ENCODE data around the gene CNN1. TPM values are rescaled to one million over a fixed set of nuclear protein-coding genes. Genes with fewer than 3 reads are reported as not detected.

The CNN1 gene
- total and polyA plus RNA-seq, 2 of the 13 experiments (the other 11 are each of a cell fraction or from before 2014, with no cell fraction given) = 0.70 to 1.1 TPM

- TF ChIP-seq SP1 (IDR thresholded peaks at IDR 0.05) = no peak
- no peak for TF ChIP-seq SP1 (CRISPR knock-in tag; IDR thresholded peaks at IDR 0.05)
- TF ChIP-seq TCF7L2 (IDR thresholded peaks at IDR 0.05; ENCODE audit: low read depth, low read length) = no peak
- TF ChIP-seq IRX3 (CRISPR knock-in tag; IDR thresholded peaks at IDR 0.05; ENCODE audit: borderline replicate concordance, low read depth) = 0 out of 2 replicates have a peak, but pooled peaks have one; percentile 7
- TF ChIP-seq ZBTB3 (CRISPR knock-in tag; IDR thresholded peaks at IDR 0.05; ENCODE audit: borderline replicate concordance, low read depth) = no peak
- TF ChIP-seq CREBL2 (CRISPR knock-in tag; IDR thresholded peaks at IDR 0.05; ENCODE audit: borderline replicate concordance) = no peak
- no peak for TF ChIP-seq HNRNPUL1 (IDR thresholded peaks at IDR 0.05; ENCODE audit: low read depth, low read length)
- TF ChIP-seq THYN1 (CRISPR knock-in tag; IDR thresholded peaks at IDR 0.05; ENCODE audit: borderline replicate concordance, low read depth) = no peak
- TF ChIP-seq ELF4 (CRISPR knock-in tag; IDR thresholded peaks at IDR 0.05; ENCODE audit: borderline replicate concordance) = peak; percentile 11; the same call in 1 of the 2 replicates
- peak; percentile 64; the same call in 1 of the 2 replicates for TF ChIP-seq ZNF776 (CRISPR knock-in tag; IDR thresholded peaks at IDR 0.05)
- no peak for TF ChIP-seq PLRG1 (conservative IDR thresholded peaks at IDR 0.05)
- no peak for TF ChIP-seq DMTF1 (CRISPR knock-in tag; IDR thresholded peaks at IDR 0.05)
- TF ChIP-seq ETV5 (CRISPR knock-in tag; IDR thresholded peaks at IDR 0.05; ENCODE audit: borderline replicate concordance) = peak; percentile 37; the same call in 1 of the 2 replicates
- no peak for TF ChIP-seq ZNF331 (CRISPR knock-in tag; IDR thresholded peaks at IDR 0.05)
- TF ChIP-seq MAX (IDR thresholded peaks at IDR 0.05) = peak; percentile 34; the same call in 1 of the 2 replicates
- no peak for TF ChIP-seq NCOR1 (IDR thresholded peaks at IDR 0.05; ENCODE audit: borderline replicate concordance, low read length)
- TF ChIP-seq HNF1B (CRISPR knock-in tag; IDR thresholded peaks at IDR 0.05) = peak; percentile 79
- 0 out of 2 replicates have a peak, but pooled peaks have one; percentile 47 for TF ChIP-seq ZNF274 (CRISPR knock-in tag; IDR thresholded peaks at IDR 0.05)
- TF ChIP-seq CSRNP1 (CRISPR knock-in tag; IDR thresholded peaks at IDR 0.05) = no peak
Measured at GRCh38 chr19:11558881-11559828, 20.5 kb downstream of the CNN1 start, which contains the start of gene ELOF1 (continued).

Data from HepG2 (cell line).